HG03175 (cell line): ENCODE measurements around the gene PTH1R.

ENCODE experiments used
- ATAC-seq: cut with Tn5 transposase; IDR thresholded peaks from one replicate; pipeline ENCODE4 v1.9.1; 2021; ENCODE audit warnings: mild to moderate bottlenecking, moderate library complexity; ENCODE audit not compliant: unreplicated experiment

PTH1R gene

GRCh38 chr3:46881596-46882376, 4.3 kb downstream of the PTH1R start:
- ATAC-seq, result no peak

GRCh38 chr3:46882377-46883053, 5.0 kb downstream of the PTH1R start:
- no peak for ATAC-seq

- ATAC-seq, result no peak
Measured at GRCh38 chr3:46883054-46883829, 5.7 kb downstream of the PTH1R start.

GRCh38 chr3:46883830-46884185, 6.3 kb downstream of the PTH1R start:
- ATAC-seq, result no peak

GRCh38 chr3:46884427-46884826, 6.9 kb downstream of the PTH1R start:
- no peak for ATAC-seq

- ATAC-seq, result no peak
Measured at GRCh38 chr3:46884929-46885328, 7.4 kb downstream of the PTH1R start.

GRCh38 chr3:46885612-46886011, 8.1 kb downstream of the PTH1R start:
- ATAC-seq, result no peak

GRCh38 chr3:46887980-46888494, 10.5 kb downstream of the PTH1R start:
- ATAC-seq, result no peak

- ATAC-seq, result no peak
Measured at GRCh38 chr3:46888705-46889104, 11.2 kb downstream of the PTH1R start.

GRCh38 chr3:46889381-46890110, 12.0 kb downstream of the PTH1R start:
- ATAC-seq, result no peak

- no peak for ATAC-seq
Measured at GRCh38 chr3:46890132-46890531, 12.6 kb downstream of the PTH1R start.

GRCh38 chr3:46891132-46891531, 13.6 kb downstream of the PTH1R start:
- ATAC-seq, result no peak

- ATAC-seq, result no peak
Measured at GRCh38 chr3:46892285-46893145, 15.0 kb downstream of the PTH1R start.

- ATAC-seq, result no peak
Measured at GRCh38 chr3:46893146-46893748, 15.7 kb downstream of the PTH1R start.

GRCh38 chr3:46893763-46894162, 16.2 kb downstream of the PTH1R start:
- no peak for ATAC-seq

- ATAC-seq, result no peak
Measured at GRCh38 chr3:46894256-46894655, 16.7 kb downstream of the PTH1R start.

GRCh38 chr3:46895204-46895660, 17.7 kb downstream of the PTH1R start:
- no peak for ATAC-seq

GRCh38 chr3:46895761-46896160, 18.2 kb downstream of the PTH1R start:
- no peak for ATAC-seq

GRCh38 chr3:46896386-46896785, 18.9 kb downstream of the PTH1R start:
- no peak for ATAC-seq
